ENCODE data around the gene ZSCAN22.

ZSCAN22 gene

DNA sequence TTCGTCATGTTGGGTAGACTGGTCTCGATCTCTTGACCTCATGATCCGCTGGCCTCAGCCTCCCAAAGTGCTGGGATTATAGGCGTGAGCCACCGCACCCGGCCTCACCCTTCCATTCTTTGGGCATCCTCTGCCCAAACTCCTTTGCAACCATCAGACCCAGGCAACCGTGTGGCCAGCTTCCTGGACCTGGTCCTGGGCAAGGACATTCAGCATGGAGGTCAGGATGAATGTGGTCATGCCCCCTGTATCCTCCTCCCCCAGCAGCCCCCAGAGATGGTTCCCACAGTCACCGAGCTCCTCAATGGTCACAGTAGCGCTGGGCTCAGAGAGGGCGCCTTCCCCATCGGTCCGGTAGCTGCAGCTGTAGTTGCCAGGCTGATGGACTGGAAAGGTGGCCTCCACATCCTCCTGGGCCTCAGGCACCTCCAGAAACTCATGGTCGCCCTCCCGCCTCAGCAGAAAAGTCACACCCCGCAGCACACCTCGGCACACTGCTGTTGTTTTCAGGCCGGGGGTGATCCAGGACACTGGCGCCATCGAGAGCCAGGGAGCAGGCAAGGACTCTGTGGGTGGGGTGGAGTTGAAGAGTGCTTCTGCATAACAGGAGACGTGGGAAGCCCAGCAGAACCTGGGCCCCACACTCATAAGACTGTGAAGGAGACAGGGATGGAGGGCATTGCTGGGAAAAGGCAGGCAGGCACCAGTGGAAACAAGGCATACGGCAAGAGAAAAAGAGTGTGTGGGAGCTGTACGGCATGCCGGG is 25.4 kb downstream of the ZSCAN22 start:
- DNase-seq (ENCODE audit: low read depth, low spot score) = no peak
- TF ChIP-seq SUZ12 (IDR thresholded peaks at IDR 0.05; ENCODE audit: extremely low read depth, insufficient read depth, insufficient read length) = no peak
- TF ChIP-seq ZNF274 (IDR thresholded peaks at IDR 0.05; ENCODE audit: low read depth, low read length) = no peak
- no peak for TF ChIP-seq YY1 (IDR thresholded peaks at IDR 0.05; ENCODE audit: insufficient read depth, insufficient read length)
- Histone ChIP-seq H3K9ac (ENCODE audit: insufficient read length, low read depth) (no peak overlapping the region), H3K36me3 (ENCODE audit: insufficient read depth, insufficient read length, low read length) (peaks cover 25% of the 10 kb centered on the region), H3K9me3 (ENCODE audit: insufficient read depth, low read length) (no peaks in the 10 kb centered on the region), H3K27me3 (ENCODE audit: insufficient read depth, insufficient read length) (peaks cover 2% of the 10 kb centered on the region), H3K4me3 (ENCODE audit: insufficient read length, low read depth) (no peak overlapping the region), H3K4me1 (ENCODE audit: insufficient read depth, insufficient read length) (peaks cover 3% of the 10 kb centered on the region)

DNA sequence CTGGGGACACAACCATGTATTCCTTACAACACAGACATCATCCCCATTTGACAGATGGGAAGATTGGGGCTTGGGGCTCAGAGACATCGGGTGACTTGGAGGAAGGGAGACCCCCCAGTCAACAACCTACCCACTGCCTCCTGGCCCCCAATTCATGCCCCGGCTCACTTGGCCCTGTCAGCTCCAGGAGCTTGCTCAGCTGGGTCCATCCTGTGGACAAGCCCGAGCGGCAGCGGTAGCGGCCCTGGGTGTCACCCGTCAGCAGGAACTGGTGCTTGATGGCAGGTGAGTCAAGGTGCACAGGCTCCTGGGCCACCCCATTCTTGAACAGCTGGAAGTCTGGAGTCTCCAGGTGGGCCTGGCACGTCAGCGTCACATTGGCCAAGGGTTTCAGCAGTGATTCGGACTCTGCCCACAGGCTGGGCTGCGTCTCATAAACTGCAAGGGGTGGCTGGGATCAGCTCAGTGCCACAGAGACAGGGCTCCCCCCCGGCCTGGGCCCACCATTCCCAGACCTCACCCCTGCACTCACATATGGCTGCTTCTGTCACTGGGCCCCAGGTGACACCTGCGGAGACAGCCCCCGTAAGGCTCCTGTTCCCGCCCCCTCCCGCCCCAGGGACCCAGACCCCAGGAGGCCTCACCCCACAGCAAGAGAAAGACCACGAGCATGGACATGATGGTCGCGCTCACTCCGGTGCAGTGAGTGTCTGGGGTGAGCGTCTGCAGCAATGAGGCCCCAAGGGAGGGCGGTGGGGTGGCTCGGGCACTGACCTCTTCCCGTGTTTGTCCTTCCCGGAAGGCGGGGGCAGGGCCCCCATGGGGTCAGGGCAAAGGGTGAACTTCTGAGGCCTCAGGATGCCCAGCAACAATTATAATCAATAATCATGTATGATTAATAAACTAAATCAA is 26.2 kb downstream of the ZSCAN22 start, which contains the start of gene A1BG:
Gene A1BG, minus strand, starts transcription at position 733 of the 912 bp plus-strand sequence. Its CDS starts 55 bp downstream, at position 678.
- Histone ChIP-seq H3K9me3 (ENCODE audit: insufficient read depth, low read length) (no peaks in the 10 kb centered on the region), H3K36me3 (ENCODE audit: insufficient read depth, insufficient read length, low read length) (peaks cover 31% of the 10 kb centered on the region), H3K4me3 (ENCODE audit: insufficient read length, low read depth) (no peak within 1 kb of the TSS), H3K4me1 (ENCODE audit: insufficient read depth, insufficient read length) (peaks cover 8% of the 10 kb centered on the region), H3K27me3 (ENCODE audit: insufficient read depth, insufficient read length) (no peaks in the 10 kb centered on the region), H3K9ac (ENCODE audit: insufficient read length, low read depth) (no peak within 1 kb of the TSS)
- DNase-seq (ENCODE audit: low read depth, low spot score) = no peak
- no peak for TF ChIP-seq YY1 (IDR thresholded peaks at IDR 0.05; ENCODE audit: insufficient read depth, insufficient read length)
- TF ChIP-seq ZNF274 (IDR thresholded peaks at IDR 0.05; ENCODE audit: low read depth, low read length) = no peak
- no peak for TF ChIP-seq SUZ12 (IDR thresholded peaks at IDR 0.05; ENCODE audit: extremely low read depth, insufficient read depth, insufficient read length)

DNA sequence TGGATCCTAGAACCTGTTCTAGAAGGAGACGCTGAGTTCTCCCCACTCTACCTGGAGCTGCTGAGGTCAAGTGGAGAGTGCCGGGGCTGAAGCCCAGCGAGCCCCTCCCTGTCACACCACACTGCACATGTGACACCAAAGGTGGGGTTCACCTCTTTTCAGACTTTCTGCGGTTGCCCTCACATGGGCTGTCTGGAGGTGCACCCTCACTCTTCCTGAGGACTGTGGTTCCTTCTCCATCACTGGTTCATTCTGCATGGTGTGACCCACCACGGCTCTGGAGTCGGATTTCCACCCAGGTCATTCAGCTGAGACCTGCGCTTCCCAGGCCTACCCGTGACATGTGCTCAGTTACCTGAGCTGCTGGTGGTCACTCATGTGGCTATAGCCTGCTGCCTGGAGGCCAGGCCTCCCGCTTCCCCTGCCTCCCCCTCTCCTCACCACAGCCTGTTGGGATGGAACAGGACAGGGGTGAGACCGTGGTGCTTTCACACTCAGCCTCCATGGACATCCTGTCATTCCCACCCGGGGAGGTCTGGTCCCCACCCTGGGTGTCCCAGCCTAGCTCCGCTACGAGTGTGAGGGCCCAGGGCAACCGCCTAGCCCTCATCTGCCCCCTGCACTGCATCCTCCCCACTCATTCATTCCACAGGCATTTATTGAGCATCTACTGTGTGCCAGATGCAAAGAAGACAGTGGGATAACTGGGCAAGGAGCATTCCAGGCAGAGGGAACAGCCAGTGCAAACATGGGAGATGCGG is 27.1 kb downstream of the ZSCAN22 start:
- DNase-seq (ENCODE audit: low read depth, low spot score) = no peak
- Histone ChIP-seq H3K36me3 (ENCODE audit: insufficient read depth, insufficient read length, low read length) (peaks cover 33% of the 10 kb centered on the region), H3K4me1 (ENCODE audit: insufficient read depth, insufficient read length) (peaks cover 10% of the 10 kb centered on the region), H3K9me3 (ENCODE audit: insufficient read depth, low read length) (no peaks in the 10 kb centered on the region), H3K27me3 (ENCODE audit: insufficient read depth, insufficient read length) (no peaks in the 10 kb centered on the region), H3K9ac (ENCODE audit: insufficient read length, low read depth) (no peak overlapping the region), H3K4me3 (ENCODE audit: insufficient read length, low read depth) (no peak overlapping the region)
- TF ChIP-seq SUZ12 (IDR thresholded peaks at IDR 0.05; ENCODE audit: extremely low read depth, insufficient read depth, insufficient read length) = no peak

DNA sequence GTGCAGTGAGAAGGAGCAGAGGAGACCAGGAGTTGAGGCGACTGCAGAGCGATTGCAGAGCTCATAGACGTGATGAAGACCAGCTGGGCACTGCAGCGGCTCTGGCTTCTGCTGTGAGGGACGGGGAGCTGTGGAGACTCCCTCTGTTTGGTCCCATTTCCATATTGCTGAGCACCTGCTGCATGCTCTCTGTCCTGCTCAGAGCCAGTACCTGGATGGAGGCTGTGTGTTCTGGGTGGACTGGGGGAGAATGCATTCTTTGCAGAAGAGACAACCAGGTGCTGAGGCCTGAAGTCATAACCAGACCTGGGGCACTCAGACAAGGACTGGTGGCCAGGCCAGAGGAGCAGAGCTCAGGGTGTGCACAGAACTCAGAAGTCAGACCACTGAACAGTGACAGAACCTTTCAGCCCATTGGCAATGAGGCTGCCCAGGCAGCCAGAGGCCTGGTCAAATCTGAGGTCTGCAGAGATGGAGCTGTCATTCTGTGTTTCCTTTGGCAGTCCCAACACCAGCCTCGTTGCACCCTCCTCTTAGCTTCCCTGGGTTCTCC is 27.8 kb downstream of the ZSCAN22 start:
- H3K9ac ChIP-seq (ENCODE audit: insufficient read length, low read depth) = no peak overlapping the region
- DNase-seq (ENCODE audit: low read depth, low spot score) = no peak
- H3K4me3 ChIP-seq (ENCODE audit: insufficient read length, low read depth) = no peak overlapping the region
- TF ChIP-seq SUZ12 (IDR thresholded peaks at IDR 0.05; ENCODE audit: extremely low read depth, insufficient read depth, insufficient read length) = no peak
- TF ChIP-seq ZNF274 (IDR thresholded peaks at IDR 0.05; ENCODE audit: low read depth, low read length) = no peak
- TF ChIP-seq YY1 (IDR thresholded peaks at IDR 0.05; ENCODE audit: insufficient read depth, insufficient read length) = no peak
- H3K4me1 ChIP-seq (ENCODE audit: insufficient read depth, insufficient read length) = peaks cover 10% of the 10 kb centered on the region
- H3K36me3 ChIP-seq (ENCODE audit: insufficient read depth, insufficient read length, low read length) = peaks cover 33% of the 10 kb centered on the region
- H3K27me3 ChIP-seq (ENCODE audit: insufficient read depth, insufficient read length) = no peaks in the 10 kb centered on the region
- H3K9me3 ChIP-seq (ENCODE audit: insufficient read depth, low read length) = no peaks in the 10 kb centered on the region

DNA sequence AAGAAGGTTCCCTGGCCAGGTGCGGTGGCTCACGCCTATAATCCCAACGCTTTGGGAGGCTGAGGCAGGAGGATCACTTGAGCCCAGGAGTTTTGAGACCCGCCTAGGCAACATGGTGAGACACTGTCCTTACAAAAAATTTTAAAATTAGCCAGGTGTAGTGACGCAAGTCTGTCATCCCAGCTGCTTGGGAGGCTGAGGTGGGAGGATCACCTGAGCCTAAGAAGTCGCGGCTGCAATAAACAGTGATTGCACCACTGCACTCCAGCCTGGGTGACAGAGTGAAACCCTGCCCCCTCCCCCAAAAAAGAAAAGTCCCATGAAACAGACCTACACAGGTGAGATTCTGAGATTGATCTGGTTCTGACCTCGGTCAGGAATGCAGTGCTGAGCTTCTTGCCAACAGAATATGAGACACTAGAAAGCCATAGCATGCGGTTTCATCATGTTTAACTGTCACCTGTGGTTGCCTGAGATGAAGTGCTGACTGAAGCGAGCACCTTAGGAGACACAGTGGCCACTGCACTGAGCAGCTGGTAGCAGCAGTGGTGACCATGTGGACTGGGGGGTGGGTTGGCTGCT is 28.5 kb downstream of the ZSCAN22 start:
- Histone ChIP-seq H3K4me1 (ENCODE audit: insufficient read depth, insufficient read length) (peaks cover 10% of the 10 kb centered on the region), H3K9me3 (ENCODE audit: insufficient read depth, low read length) (no peaks in the 10 kb centered on the region), H3K9ac (ENCODE audit: insufficient read length, low read depth) (no peak overlapping the region), H3K4me3 (ENCODE audit: insufficient read length, low read depth) (no peak overlapping the region), H3K36me3 (ENCODE audit: insufficient read depth, insufficient read length, low read length) (peaks cover 33% of the 10 kb centered on the region), H3K27me3 (ENCODE audit: insufficient read depth, insufficient read length) (no peaks in the 10 kb centered on the region)
- no peak for TF ChIP-seq SUZ12 (IDR thresholded peaks at IDR 0.05; ENCODE audit: extremely low read depth, insufficient read depth, insufficient read length)
- TF ChIP-seq ZNF274 (IDR thresholded peaks at IDR 0.05; ENCODE audit: low read depth, low read length) = no peak
- no peak for TF ChIP-seq YY1 (IDR thresholded peaks at IDR 0.05; ENCODE audit: insufficient read depth, insufficient read length)
- DNase-seq (ENCODE audit: low read depth, low spot score) = no peak

DNA sequence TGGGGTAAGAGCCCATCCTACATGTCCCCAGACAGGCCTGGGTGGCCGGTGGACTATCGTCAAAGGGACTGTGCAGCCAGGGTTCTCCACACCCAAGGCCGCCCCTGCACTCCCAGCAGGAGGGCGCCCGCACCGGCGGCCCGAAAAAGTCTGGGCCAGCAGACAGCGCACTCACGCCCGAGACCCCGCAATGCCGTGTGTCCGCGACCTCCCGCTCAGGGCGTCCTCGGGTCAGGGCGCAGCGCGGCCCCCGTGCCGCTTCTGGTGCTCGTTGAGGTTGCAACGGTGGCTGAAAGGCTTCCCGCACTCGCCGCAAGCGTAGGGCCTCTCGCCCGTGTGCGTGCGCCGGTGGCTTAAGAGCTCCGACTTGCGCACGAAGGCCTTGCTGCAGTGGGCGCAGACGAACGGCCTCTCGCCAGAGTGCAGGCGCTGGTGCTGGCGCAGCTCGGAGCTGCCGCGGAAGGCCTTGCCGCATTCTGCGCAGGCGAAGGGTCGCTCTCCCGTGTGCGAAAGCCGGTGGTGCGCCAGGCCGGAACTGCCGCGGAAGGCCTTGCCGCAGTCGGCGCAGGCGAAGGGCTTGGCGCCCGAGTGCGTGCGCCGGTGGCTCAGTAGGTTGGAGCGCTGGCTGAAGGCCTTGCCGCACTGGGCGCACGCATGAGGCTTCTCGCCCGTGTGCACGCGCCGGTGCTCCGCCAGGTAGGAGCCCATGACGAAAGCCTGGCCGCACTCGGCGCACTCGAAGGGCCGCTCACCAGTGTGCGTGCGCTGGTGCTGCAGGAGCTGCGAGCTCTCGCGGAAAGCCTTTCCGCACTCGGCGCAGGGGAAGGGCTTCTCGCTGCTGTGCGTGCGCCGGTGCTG is 29.3 kb downstream of the ZSCAN22 start:
- no peak for DNase-seq (ENCODE audit: low read depth, low spot score)
- Histone ChIP-seq H3K4me3 (ENCODE audit: insufficient read length, low read depth) (no peak overlapping the region), H3K9ac (ENCODE audit: insufficient read length, low read depth) (no peak overlapping the region), H3K36me3 (ENCODE audit: insufficient read depth, insufficient read length, low read length) (peaks cover 27% of the 10 kb centered on the region), H3K27me3 (ENCODE audit: insufficient read depth, insufficient read length) (no peaks in the 10 kb centered on the region), H3K4me1 (ENCODE audit: insufficient read depth, insufficient read length) (peaks cover 10% of the 10 kb centered on the region), H3K9me3 (ENCODE audit: insufficient read depth, low read length) (no peaks in the 10 kb centered on the region)
- TF ChIP-seq SUZ12 (IDR thresholded peaks at IDR 0.05; ENCODE audit: extremely low read depth, insufficient read depth, insufficient read length) (no peak), ZNF274 (IDR thresholded peaks at IDR 0.05; ENCODE audit: low read depth, low read length) (no peak), YY1 (IDR thresholded peaks at IDR 0.05; ENCODE audit: insufficient read depth, insufficient read length) (no peak)

All from NT2/D1 (cell line).